Trophoblast cell (in vitro differentiated cells and primary cell): ENCODE measurements around the gene CFL1.

Source experiments
- DNase-seq, 2 donors: peaks; one replicate each; pipeline ENCODE4 v3.0.0-alpha.2; 2016
- H2AFZ ChIP-seq: 2 replicates; pipeline ENCODE4 v1.6.1; 2013; ENCODE audit warnings: low read length, moderate library complexity, mild to moderate bottlenecking; ENCODE audit not compliant: insufficient read depth, poor library complexity
- H2AK5ac ChIP-seq: 2 replicates; pipeline ENCODE4 v1.6.1; 2013; ENCODE audit warnings: mild to moderate bottlenecking, low read length
- H2BK120ac ChIP-seq: 2 replicates; pipeline ENCODE4 v1.6.1; 2013; ENCODE audit warnings: low read length, mild to moderate bottlenecking, moderate library complexity; ENCODE audit not compliant: insufficient read depth, poor library complexity
- H2BK12ac ChIP-seq: 2 replicates; pipeline ENCODE4 v1.6.1; 2013; ENCODE audit warnings: mild to moderate bottlenecking, low read length, moderate library complexity
- H2BK5ac ChIP-seq: 2 replicates; pipeline ENCODE4 v1.6.1; 2013; ENCODE audit warnings: low read length, low read depth, moderate library complexity, mild to moderate bottlenecking; ENCODE audit not compliant: poor library complexity
- H3K14ac ChIP-seq: 2 replicates; pipeline ENCODE4 v1.6.1; 2013; ENCODE audit warnings: mild to moderate bottlenecking, low read length
- H3K18ac ChIP-seq: 2 replicates; pipeline ENCODE4 v1.6.1; 2013; ENCODE audit warnings: mild to moderate bottlenecking, low read length
- H3K23ac ChIP-seq: 2 replicates; pipeline ENCODE4 v1.6.1; 2013; ENCODE audit warnings: low read length
- H3K27ac ChIP-seq: 2 replicates; pipeline ENCODE4 v1.5.1; 2013; ENCODE audit warnings: low read depth, mild to moderate bottlenecking, inconsistent platforms, low read length, moderate library complexity
- H3K27me3 ChIP-seq: 2 replicates; pipeline ENCODE4 v1.6.1; 2013; ENCODE audit warnings: inconsistent platforms, mild to moderate bottlenecking, low read length, moderate library complexity; ENCODE audit not compliant: insufficient read depth
- H3K36me3 ChIP-seq, 2 experiments: 1 replicate in 1 of 2; 2 replicates in 1 of 2; pipeline ENCODE4 v1.6.1; 2013; ENCODE audit warnings: low read length in 2 of 2, mild to moderate bottlenecking in 2 of 2, moderate library complexity in 1 of 2; ENCODE audit not compliant: insufficient read depth in 2 of 2, control insufficient read depth in 1 of 2
- H3K4ac ChIP-seq: 2 replicates; pipeline ENCODE4 v1.6.1; 2013; ENCODE audit warnings: low read depth, mild to moderate bottlenecking, low read length, moderate library complexity
- H3K4me1 ChIP-seq, 2 experiments: 1 replicate in 1 of 2; 2 replicates in 1 of 2; pipeline ENCODE4 v1.6.1; 2013; ENCODE audit warnings: low read length in 2 of 2, mild to moderate bottlenecking in 2 of 2, moderate library complexity in 1 of 2; ENCODE audit not compliant: insufficient read depth in 2 of 2, control insufficient read depth in 1 of 2
- H3K4me2 ChIP-seq: 2 replicates; pipeline ENCODE4 v1.6.1; 2013; ENCODE audit warnings: inconsistent platforms, mild to moderate bottlenecking, low read length, moderate library complexity
- H3K4me3 ChIP-seq: 2 replicates; pipeline ENCODE4 v1.5.1; 2013; ENCODE audit warnings: mild to moderate bottlenecking, low read depth, low read length, inconsistent platforms
- H3K79me1 ChIP-seq: one replicate; pipeline ENCODE4 v1.6.1; 2013; ENCODE audit warnings: low read length
- H3K79me2 ChIP-seq: 2 replicates; pipeline ENCODE4 v1.6.1; 2013; ENCODE audit warnings: low read length, mild to moderate bottlenecking; ENCODE audit not compliant: control insufficient read depth, insufficient read depth, poor library complexity
- H3K9ac ChIP-seq: 2 replicates; pipeline ENCODE4 v1.6.1; 2013; ENCODE audit warnings: mild to moderate bottlenecking, low read length
- H3K9me3 ChIP-seq: 2 replicates; pipeline ENCODE4 v1.6.1; 2013; ENCODE audit warnings: low read depth, mild to moderate bottlenecking, control low read depth, inconsistent platforms, low read length; ENCODE audit not compliant: insufficient read depth
- H4K12ac ChIP-seq: 2 replicates; pipeline ENCODE4 v1.6.1; 2013; ENCODE audit warnings: low read depth, mild to moderate bottlenecking, low read length, moderate library complexity
- H4K8ac ChIP-seq: 2 replicates; pipeline ENCODE4 v1.6.1; 2013; ENCODE audit warnings: low read depth, mild to moderate bottlenecking, low read length, moderate library complexity
- H4K91ac ChIP-seq: one replicate; pipeline ENCODE4 v1.6.1; 2013; ENCODE audit warnings: low read depth, mild to moderate bottlenecking, low read length, moderate library complexity
- WGBS: extraction: QIAGEN DNeasy Blood & Tissue Kit; methylation state at CpG from one replicate; pipeline ENCODE4 v1.1.7; 2013; ENCODE audit warnings: missing lambda C conversion rate; ENCODE audit not compliant: insufficient read length, insufficient coverage; ENCODE audit errors: extremely low coverage; 5-methylcytosine and 5-hydroxymethylcytosine counted together

CFL1 gene

DNA sequence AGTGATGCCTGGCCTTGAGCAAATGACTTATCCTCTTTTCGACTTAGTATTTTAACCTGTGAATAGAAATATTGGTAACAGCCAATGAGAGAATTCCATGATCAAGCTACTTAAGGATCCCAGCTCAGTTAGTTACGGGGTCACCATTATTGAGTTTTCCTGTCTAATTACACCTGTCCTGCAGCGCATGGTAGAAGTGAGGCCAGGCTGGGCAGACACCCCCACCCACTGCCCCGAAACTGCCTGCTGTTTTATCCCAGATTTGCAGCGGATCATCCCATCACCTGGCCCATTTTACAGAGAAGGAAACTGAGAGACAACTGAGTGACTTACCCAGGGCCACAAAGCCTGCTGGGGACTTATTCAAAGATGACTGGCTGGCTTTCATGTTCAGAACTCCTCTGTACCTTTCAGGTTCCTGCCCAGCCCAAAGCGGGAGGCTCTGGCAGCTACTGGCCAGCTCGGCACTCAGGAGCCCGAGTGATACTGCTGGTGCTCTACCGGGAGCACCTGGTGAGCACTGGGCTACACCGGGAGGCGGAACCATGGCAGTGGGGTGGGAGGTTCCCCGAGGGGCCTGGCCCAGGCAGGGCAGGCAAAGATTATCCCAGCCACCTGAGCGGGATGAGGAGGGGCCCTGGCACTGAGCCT lies 3.7 kb upstream of the CFL1 start:
- Histone ChIP-seq H2BK12ac (no peak overlapping the region), H3K79me2 (peaks cover 27% of the 10 kb centered on the region), H3K27me3 (no peaks in the 10 kb centered on the region), H3K14ac (no peak overlapping the region), H2BK5ac (no peak overlapping the region), H3K79me1 (peaks cover 30% of the 10 kb centered on the region), H3K4ac (peak overlapping the region; percentile 90), H3K23ac (no peak overlapping the region), H4K91ac (no peak overlapping the region), H3K36me3 (peaks cover 51 to 52% of the 10 kb centered on the region in 2 experiments), H4K8ac (no peak overlapping the region), H3K4me2 (peak overlapping the region; percentile 83), H3K27ac (no peak overlapping the region), H3K4me1 (peaks cover 10 to 11% of the 10 kb centered on the region in 2 experiments), H2AK5ac (no peak overlapping the region), H2AFZ (no peak overlapping the region), H3K4me3 (peak overlapping the region; percentile 93), H2BK120ac (no peak overlapping the region), H4K12ac (no peak overlapping the region), H3K9me3 (no peaks in the 10 kb centered on the region), H3K18ac (no peak overlapping the region), H3K9ac (peak overlapping the region; percentile 95)
- DNase-seq: no peak
- no CpG with 5 or more reads among the region's 13 CpGs for WGBS

DNA sequence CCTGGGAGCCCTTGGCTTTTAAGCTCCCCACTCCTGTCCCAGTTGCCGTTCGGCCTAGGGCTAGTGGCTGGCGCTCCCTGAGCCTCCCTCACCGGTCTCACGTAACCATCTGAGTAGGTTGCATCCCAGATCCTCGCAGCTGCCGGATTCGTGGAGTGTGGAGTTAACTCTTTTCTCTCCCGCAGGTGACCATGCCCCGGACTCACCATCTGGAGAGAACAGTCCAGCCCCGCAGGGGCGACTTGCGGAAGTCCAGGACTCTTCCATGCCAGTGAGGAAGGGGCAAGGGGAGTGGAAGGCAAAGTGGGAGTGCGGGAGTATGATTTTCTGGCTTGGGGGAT lies 3.2 kb upstream of the CFL1 start:
- H3K18ac ChIP-seq: peak overlapping the region; percentile 84
- peak overlapping the region; percentile 90 for H4K91ac ChIP-seq
- peak overlapping the region; percentile 90 for H4K8ac ChIP-seq
- H2BK12ac ChIP-seq: peak overlapping the region; percentile 7
- H2BK5ac ChIP-seq: peak overlapping the region; percentile 59
- H3K9me3 ChIP-seq: no peaks in the 10 kb centered on the region
- H3K4me2 ChIP-seq: peak overlapping the region; percentile 83
- H3K79me2 ChIP-seq: peaks cover 33% of the 10 kb centered on the region
- peak overlapping the region; percentile 91 for H2AK5ac ChIP-seq
- peak overlapping the region; percentile 58 for H2AFZ ChIP-seq
- peak overlapping the region; percentile 91 for H3K14ac ChIP-seq
- peak overlapping the region; percentile 95 for H3K9ac ChIP-seq
- H3K79me1 ChIP-seq: peaks cover 30% of the 10 kb centered on the region
- peaks cover 14 to 15% of the 10 kb centered on the region in 2 experiments for H3K4me1 ChIP-seq
- H3K36me3 ChIP-seq: peaks cover 52 to 53% of the 10 kb centered on the region in 2 experiments
- no peak overlapping the region for H3K23ac ChIP-seq
- peak overlapping the region; percentile 85 for H2BK120ac ChIP-seq
- peak overlapping the region; percentile 86 for H4K12ac ChIP-seq
- peak overlapping the region; percentile 90 for H3K4ac ChIP-seq
- H3K27ac ChIP-seq: peak overlapping the region; percentile 91
- DNase-seq: no peak
- WGBS: no CpG with 5 or more reads among the region's 14 CpGs
- H3K27me3 ChIP-seq: no peaks in the 10 kb centered on the region
- peak overlapping the region; percentile 93 for H3K4me3 ChIP-seq

DNA sequence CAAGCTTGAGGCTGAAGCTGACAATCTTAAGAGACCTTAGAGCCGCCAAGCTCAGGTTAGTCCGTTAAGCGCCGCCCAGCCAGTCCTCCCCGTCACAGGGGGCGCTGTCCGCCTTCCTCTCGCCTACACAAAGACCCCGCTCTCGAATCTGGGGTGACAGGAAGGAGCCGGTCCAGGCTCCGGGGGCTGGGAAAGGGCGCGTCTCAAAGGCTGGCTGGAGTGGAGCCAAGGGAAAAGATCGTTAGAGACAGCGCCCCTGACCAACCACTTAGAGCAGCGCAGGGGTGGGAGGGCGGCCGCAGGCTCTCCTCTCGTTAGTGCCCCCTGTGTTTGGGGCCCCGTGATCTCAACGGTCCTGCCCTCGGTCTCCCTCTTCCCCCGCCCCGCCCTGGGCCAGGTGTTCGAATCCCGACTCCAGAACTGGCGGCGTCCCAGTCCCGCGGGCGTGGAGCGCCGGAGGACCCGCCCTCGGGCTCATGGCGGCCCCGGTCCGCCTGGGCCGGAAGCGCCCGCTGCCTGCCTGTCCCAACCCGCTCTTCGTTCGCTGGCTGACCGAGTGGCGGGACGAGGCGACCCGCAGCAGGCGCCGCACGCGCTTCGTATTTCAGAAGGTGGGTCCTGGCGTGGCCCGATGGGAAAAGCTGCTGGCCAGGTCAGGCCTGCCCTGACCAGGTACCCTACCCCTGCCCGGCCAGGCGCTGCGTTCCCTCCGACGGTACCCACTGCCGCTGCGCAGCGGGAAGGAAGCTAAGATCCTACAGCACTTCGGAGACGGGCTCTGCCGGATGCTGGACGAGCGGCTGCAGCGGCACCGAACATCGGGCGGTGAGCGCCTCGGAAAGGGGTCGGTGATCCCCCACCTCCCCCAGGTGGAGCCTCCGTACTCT lies 2.5 kb upstream of the CFL1 start, which contains the start of gene MUS81:
TSS of gene MUS81 (plus strand) at position 156 of the 887 bp plus-strand sequence. CDS start at position 477, 321 bp downstream.
- whole genome bisulfite sequencing: no CpG with 5 or more reads among the region's 78 CpGs
- peak within 1 kb of the TSS; percentile 97 for H4K91ac ChIP-seq

DNA sequence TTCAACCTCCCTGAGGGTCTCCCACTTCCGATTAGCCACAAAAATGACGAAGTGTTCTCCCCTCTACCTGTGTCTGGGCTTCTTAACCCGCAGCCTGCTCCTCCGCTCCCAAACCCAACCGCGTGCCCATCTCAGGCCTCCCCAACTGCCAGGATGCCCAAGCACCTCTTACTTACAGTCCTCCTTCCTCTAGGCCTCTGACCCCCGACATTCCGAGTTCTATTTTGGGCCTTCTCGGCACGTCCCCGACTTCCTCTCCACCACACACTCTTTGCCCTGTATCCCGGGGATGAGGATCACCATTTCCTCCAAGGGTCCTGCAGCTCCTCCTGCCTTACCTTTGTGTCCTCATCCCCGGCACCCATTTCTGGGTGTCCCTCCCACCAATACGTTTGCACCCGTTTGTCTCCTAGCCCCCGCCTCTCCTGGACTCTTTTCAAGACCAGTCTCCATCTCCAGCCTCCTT lies 1.9 kb upstream of the CFL1 start:
- Histone ChIP-seq H3K4me1 (peaks cover 17 to 18% of the 10 kb centered on the region in 2 experiments), H3K4me2 (peak overlapping the region; percentile 83), H3K18ac (peak overlapping the region; percentile 83), H3K4me3 (peak overlapping the region; percentile 93), H3K36me3 (peaks cover 52 to 53% of the 10 kb centered on the region in 2 experiments), H3K27me3 (no peaks in the 10 kb centered on the region), H3K23ac (no peak overlapping the region), H3K9me3 (no peaks in the 10 kb centered on the region), H3K4ac (peak overlapping the region; percentile 70), H4K12ac (peak overlapping the region; percentile 88), H3K79me1 (peaks cover 30% of the 10 kb centered on the region), H3K9ac (peak overlapping the region; percentile 57), H2AFZ (peak overlapping the region; percentile 70), H2BK120ac (peak overlapping the region; percentile 91), H4K91ac (peak overlapping the region; percentile 97), H3K79me2 (peaks cover 35% of the 10 kb centered on the region), H2AK5ac (peak overlapping the region; percentile 88), H4K8ac (peak overlapping the region; percentile 95), H2BK5ac (peak overlapping the region; percentile 90), H3K14ac (peak overlapping the region; percentile 94), H2BK12ac (peak overlapping the region; percentile 29), H3K27ac (peak overlapping the region; percentile 95)
- DNase-seq: no peak
- WGBS: no CpG with 5 or more reads among the region's 16 CpGs

More for the DNA sequence above, 2.5 kb upstream of the CFL1 start, which contains the start of gene MUS81:
- Histone ChIP-seq H3K14ac (peak within 1 kb of the TSS; percentile 94), H2BK5ac (peak within 1 kb of the TSS; percentile 90), H3K18ac (peak within 1 kb of the TSS; percentile 84), H3K27ac (peak within 1 kb of the TSS; percentile 95), H4K8ac (peak within 1 kb of the TSS; percentile 95), H2AFZ (peak within 1 kb of the TSS; percentile 70), H3K27me3 (no peaks in the 10 kb centered on the region), H3K4me2 (peak within 1 kb of the TSS; percentile 87), H3K36me3 (peaks cover 52 to 53% of the 10 kb centered on the region in 2 experiments), H3K23ac (no peak within 1 kb of the TSS), H2BK12ac (peak within 1 kb of the TSS; percentile 29), H3K4me1 (peaks cover 17 to 18% of the 10 kb centered on the region in 2 experiments), H3K79me1 (peaks cover 30% of the 10 kb centered on the region), H3K4me3 (peak within 1 kb of the TSS; percentile 93), H3K79me2 (peaks cover 35% of the 10 kb centered on the region), H2BK120ac (peak within 1 kb of the TSS; percentile 91), H3K9me3 (no peaks in the 10 kb centered on the region), H3K9ac (peak within 1 kb of the TSS; percentile 95), H2AK5ac (peak within 1 kb of the TSS; percentile 91), H4K12ac (peak within 1 kb of the TSS; percentile 88), H3K4ac (peak within 1 kb of the TSS; percentile 90)
- peak; percentile 93 to 97 for DNase-seq
